Keratinocyte (primary cell): ENCODE data around the gene ARHGEF18.

Source experiments
- EZH2 ChIP-seq: IDR thresholded peaks from one replicate; pipeline ENCODE4 v1.6.1; 2012; ENCODE audit warnings: inconsistent platforms, mild to moderate bottlenecking, low read length, moderate library complexity
- TF ChIP-seq, protein P1 (sequence below), 3 experiments: IDR thresholded peaks in 1 of 3; conservative IDR thresholded peaks in 1 of 3; optimal IDR thresholded peaks in 1 of 3; 2 replicates in 2 of 3; 3 replicates in 1 of 3; pipeline versions ENCODE3 to v1.5.1; 2011; ENCODE audit warnings: low read length in 3 of 3, mild to moderate bottlenecking in 3 of 3, moderate library complexity in 2 of 3, control low read depth in 1 of 3, inconsistent platforms in 1 of 3; ENCODE audit not compliant: insufficient read depth in 2 of 3; ENCODE audit errors: extremely low read depth in 1 of 3

DNA sequence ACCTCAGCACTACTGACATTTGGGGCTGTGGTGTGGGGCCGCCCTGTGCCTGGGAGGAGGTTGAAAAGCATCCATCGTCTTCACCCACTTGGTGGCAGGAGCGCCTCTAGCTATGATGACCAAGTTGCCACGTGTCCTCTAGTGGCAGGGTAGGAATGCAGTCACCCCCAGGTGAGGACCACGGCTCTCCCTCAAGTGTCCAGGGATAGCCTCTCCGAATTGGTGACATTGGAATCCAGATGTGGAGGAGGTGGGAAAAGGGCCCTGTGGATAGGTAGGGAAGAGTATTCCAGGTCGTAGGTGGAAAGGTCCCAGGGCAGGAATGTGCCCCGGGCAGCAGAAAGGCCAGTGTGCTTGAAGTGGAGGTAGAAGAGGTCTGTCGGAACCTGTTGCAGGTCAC lies 37.6 kb downstream of the ARHGEF18 start:
- TF ChIP-seq, protein P1, sequence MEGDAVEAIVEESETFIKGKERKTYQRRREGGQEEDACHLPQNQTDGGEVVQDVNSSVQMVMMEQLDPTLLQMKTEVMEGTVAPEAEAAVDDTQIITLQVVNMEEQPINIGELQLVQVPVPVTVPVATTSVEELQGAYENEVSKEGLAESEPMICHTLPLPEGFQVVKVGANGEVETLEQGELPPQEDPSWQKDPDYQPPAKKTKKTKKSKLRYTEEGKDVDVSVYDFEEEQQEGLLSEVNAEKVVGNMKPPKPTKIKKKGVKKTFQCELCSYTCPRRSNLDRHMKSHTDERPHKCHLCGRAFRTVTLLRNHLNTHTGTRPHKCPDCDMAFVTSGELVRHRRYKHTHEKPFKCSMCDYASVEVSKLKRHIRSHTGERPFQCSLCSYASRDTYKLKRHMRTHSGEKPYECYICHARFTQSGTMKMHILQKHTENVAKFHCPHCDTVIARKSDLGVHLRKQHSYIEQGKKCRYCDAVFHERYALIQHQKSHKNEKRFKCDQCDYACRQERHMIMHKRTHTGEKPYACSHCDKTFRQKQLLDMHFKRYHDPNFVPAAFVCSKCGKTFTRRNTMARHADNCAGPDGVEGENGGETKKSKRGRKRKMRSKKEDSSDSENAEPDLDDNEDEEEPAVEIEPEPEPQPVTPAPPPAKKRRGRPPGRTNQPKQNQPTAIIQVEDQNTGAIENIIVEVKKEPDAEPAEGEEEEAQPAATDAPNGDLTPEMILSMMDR (optimal IDR thresholded peaks at IDR 0.05 in 1 of 3, IDR thresholded peaks at IDR 0.05 in 1 of 3, conservative IDR thresholded peaks at IDR 0.05 in 1 of 3; ENCODE audit: extremely low read depth in 1 of 3, insufficient read depth in 2 of 3, low read length in 3 of 3): peak in 2 of 3 experiments; percentile 12 to 71
- no peak for TF ChIP-seq EZH2
